Keratinocyte (primary cell): ENCODE data around the gene MAOB. TPM values are rescaled to one million over a fixed set of nuclear protein-coding genes. Genes with fewer than 3 reads are reported as not detected.

Source experiments
- DNase-seq: peaks from one replicate; pipeline ENCODE4 v3.0.0-alpha.2; 2011; ENCODE audit warnings: low read depth, missing footprints, low spot score
- FAIRE-seq: peaks from 2 replicates; lab custom pipeline; 2011; peaks lifted over from hg19 to GRCh38; lab: Jason Lieb, UNC
- H2AFZ ChIP-seq: 2 replicates; pipeline ENCODE4 v1.6.0; 2012; ENCODE audit warnings: low read length, control low read depth, inconsistent platforms; ENCODE audit not compliant: control insufficient read depth
- H3K27ac ChIP-seq: 2 replicates; pipeline ENCODE4 v1.5.1; 2011; ENCODE audit warnings: low read length; ENCODE audit not compliant: control insufficient read depth, insufficient read depth
- H3K27me3 ChIP-seq: 3 replicates; pipeline ENCODE4 v1.6.0; 2011; ENCODE audit warnings: low read length; ENCODE audit not compliant: control insufficient read depth, insufficient read depth; ENCODE audit errors: extremely low read depth
- H3K36me3 ChIP-seq, 2 experiments: 2 replicates in 1 of 2; 3 replicates in 1 of 2; pipeline ENCODE4 v1.5.1; 2011; ENCODE audit warnings: low read length in 2 of 2, mild to moderate bottlenecking in 1 of 2; ENCODE audit not compliant: control insufficient read depth in 2 of 2, insufficient read depth in 2 of 2; ENCODE audit errors: extremely low read depth in 1 of 2
- H3K4me1 ChIP-seq: 3 replicates; pipeline ENCODE4 v1.5.1; 2011; ENCODE audit warnings: low read length; ENCODE audit not compliant: control insufficient read depth, insufficient read depth; ENCODE audit errors: extremely low read depth
- H3K4me2 ChIP-seq: 3 replicates; pipeline ENCODE4 v1.6.0; 2011; ENCODE audit warnings: low read depth, low read length; ENCODE audit not compliant: control insufficient read depth, insufficient read depth; ENCODE audit errors: extremely low read depth
- H3K4me3 ChIP-seq, 3 experiments: fragments of 200-600 bp in 1 of 3; sonication (generic) in 1 of 3; 2 replicates in 2 of 3; 3 replicates in 1 of 3; pipeline ENCODE4 v1.5.1; 2011 to 2016; ENCODE audit warnings: low read length in 3 of 3, mild to moderate bottlenecking in 3 of 3, control low read depth in 2 of 3, inconsistent platforms in 1 of 3, low read depth in 1 of 3, mixed read lengths in 1 of 3, mixed run types in 1 of 3, moderate library complexity in 1 of 3; ENCODE audit not compliant: control insufficient read depth in 2 of 3, insufficient read depth in 2 of 3; ENCODE audit errors: extremely low read depth in 1 of 3
- H3K79me2 ChIP-seq: 2 replicates; pipeline ENCODE4 v1.6.0; 2012; ENCODE audit warnings: low read length; ENCODE audit not compliant: control insufficient read depth, insufficient read depth
- H3K9ac ChIP-seq: 3 replicates; pipeline ENCODE4 v1.6.0; 2011; ENCODE audit warnings: low read length; ENCODE audit not compliant: control insufficient read depth, insufficient read depth; ENCODE audit errors: extremely low read depth
- H3K9me1 ChIP-seq: 3 replicates; pipeline ENCODE4 v1.6.0; 2011; ENCODE audit warnings: low read length; ENCODE audit not compliant: control insufficient read depth, insufficient read depth; ENCODE audit errors: extremely low read depth
- H3K9me3 ChIP-seq: 2 replicates; pipeline ENCODE4 v1.5.1; 2012; ENCODE audit warnings: low read depth, low read length; ENCODE audit not compliant: control insufficient read depth
- H4K20me1 ChIP-seq: 3 replicates; pipeline ENCODE4 v1.6.0; 2011; ENCODE audit warnings: low read length; ENCODE audit not compliant: control insufficient read depth, insufficient read depth; ENCODE audit errors: extremely low read depth
- EZH2 ChIP-seq: IDR thresholded peaks from one replicate; pipeline ENCODE4 v1.6.1; 2012; ENCODE audit warnings: inconsistent platforms, mild to moderate bottlenecking, low read length, moderate library complexity
- dilution Hi-C: fragments of 300-500 bp; cut with MboI; formaldehyde crosslinking; loops from one replicate; pipeline ENCODE4 v1.7.0; 2020; ENCODE audit warnings: low sequenced_read_pairs; ENCODE audit not compliant: extremely low pct_ligation_motif_present
- polyA plus RNA-seq, 5 experiments: library from polyadenylated mRNA; depleted of rRNA in 3 of 5; stranded (reverse) in 3 of 5; stranded (forward) in 1 of 5; unstranded in 1 of 5; fragments of >200 nt; gene quantifications; 1 replicate in 1 of 5; 2 replicates in 3 of 5; 3 replicates in 1 of 5; pipeline versions ENCODE4 v1.2.1 to v1.2.3, GENCODE V29; 2011 to 2012; ENCODE audit warnings: missing spikeins in 2 of 5, low read depth in 1 of 5, low replicate concordance in 1 of 5
- TF ChIP-seq, protein P1 (sequence below), 3 experiments: IDR thresholded peaks in 1 of 3; conservative IDR thresholded peaks in 1 of 3; optimal IDR thresholded peaks in 1 of 3; 2 replicates in 2 of 3; 3 replicates in 1 of 3; pipeline versions ENCODE3 to v1.5.1; 2011; ENCODE audit warnings: low read length in 3 of 3, mild to moderate bottlenecking in 3 of 3, moderate library complexity in 2 of 3, control low read depth in 1 of 3, inconsistent platforms in 1 of 3; ENCODE audit not compliant: insufficient read depth in 2 of 3; ENCODE audit errors: extremely low read depth in 1 of 3

Gene MAOB
- polyA plus RNA-seq, 1 donor (not counting 4 experiments of a cell fraction or from before 2014, with no cell fraction given) = 0.24 TPM

DNA sequence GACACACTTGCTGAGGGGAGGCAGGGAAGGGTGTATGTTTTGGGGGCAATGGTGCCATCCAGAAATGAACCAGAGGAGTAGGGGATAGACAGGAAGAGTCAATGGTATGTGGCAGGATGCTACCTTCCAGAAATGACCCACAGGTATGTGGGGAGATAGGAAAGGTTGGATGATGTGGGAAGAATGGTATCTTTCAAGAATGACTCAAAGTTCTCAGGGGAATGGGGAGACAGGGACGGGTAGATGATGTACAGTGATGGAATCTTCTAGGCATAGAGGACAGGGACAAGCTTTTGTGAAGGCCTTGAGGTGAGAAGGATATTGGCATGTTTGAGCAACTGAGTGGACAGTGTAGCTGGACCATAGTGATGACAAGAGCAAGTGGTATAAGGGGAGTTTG lies 161.3 kb downstream of the MAOB start:
- DNase-seq (no peak), FAIRE-seq (peak; percentile 32)
- dilution Hi-C loops = no loop called here
- Histone ChIP-seq H3K4me3 (no peak overlapping the region), H3K36me3 (no peaks in the 10 kb centered on the region), H3K27me3 (no peaks in the 10 kb centered on the region), H4K20me1 (no peaks in the 10 kb centered on the region), H3K9me3 (peaks cover 2% of the 10 kb centered on the region), H3K27ac (no peak overlapping the region), H2AFZ (no peak overlapping the region), H3K79me2 (no peaks in the 10 kb centered on the region), H3K4me1 (peaks cover 35% of the 10 kb centered on the region), H3K4me2 (no peak overlapping the region), H3K9me1 (no peaks in the 10 kb centered on the region), H3K9ac (no peak overlapping the region)
- TF ChIP-seq EZH2 = no peak
- TF ChIP-seq, protein P1, sequence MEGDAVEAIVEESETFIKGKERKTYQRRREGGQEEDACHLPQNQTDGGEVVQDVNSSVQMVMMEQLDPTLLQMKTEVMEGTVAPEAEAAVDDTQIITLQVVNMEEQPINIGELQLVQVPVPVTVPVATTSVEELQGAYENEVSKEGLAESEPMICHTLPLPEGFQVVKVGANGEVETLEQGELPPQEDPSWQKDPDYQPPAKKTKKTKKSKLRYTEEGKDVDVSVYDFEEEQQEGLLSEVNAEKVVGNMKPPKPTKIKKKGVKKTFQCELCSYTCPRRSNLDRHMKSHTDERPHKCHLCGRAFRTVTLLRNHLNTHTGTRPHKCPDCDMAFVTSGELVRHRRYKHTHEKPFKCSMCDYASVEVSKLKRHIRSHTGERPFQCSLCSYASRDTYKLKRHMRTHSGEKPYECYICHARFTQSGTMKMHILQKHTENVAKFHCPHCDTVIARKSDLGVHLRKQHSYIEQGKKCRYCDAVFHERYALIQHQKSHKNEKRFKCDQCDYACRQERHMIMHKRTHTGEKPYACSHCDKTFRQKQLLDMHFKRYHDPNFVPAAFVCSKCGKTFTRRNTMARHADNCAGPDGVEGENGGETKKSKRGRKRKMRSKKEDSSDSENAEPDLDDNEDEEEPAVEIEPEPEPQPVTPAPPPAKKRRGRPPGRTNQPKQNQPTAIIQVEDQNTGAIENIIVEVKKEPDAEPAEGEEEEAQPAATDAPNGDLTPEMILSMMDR (optimal IDR thresholded peaks at IDR 0.05 in 1 of 3, IDR thresholded peaks at IDR 0.05 in 1 of 3, conservative IDR thresholded peaks at IDR 0.05 in 1 of 3; ENCODE audit: extremely low read depth in 1 of 3, insufficient read depth in 2 of 3, low read length in 3 of 3) = no peak

DNA sequence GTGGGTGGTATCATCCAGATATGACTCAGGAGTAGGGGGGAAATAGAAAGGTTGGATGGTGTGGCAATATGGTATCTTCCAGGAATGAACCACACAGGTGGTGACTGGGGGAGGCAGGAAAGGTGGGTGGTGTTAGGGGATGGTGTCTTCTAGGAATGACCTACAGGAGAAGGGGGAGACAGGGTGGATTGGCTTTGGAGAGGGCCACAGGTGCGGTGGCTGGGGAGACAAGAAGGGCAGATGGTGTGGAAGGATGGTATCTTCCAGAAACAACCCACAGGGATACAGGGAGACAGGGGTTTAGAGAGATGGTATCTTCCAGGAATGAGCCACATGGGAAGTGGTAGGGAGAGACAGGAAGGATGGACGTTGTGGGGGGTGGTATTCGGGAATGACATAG lies 162.2 kb downstream of the MAOB start:
- Histone ChIP-seq H3K9me1 (no peaks in the 10 kb centered on the region), H3K27me3 (no peaks in the 10 kb centered on the region), H3K79me2 (no peaks in the 10 kb centered on the region), H3K4me2 (no peak overlapping the region), H2AFZ (no peak overlapping the region), H3K4me1 (peaks cover 35% of the 10 kb centered on the region), H3K9ac (no peak overlapping the region), H3K9me3 (peaks cover 2% of the 10 kb centered on the region), H3K4me3 (no peak overlapping the region), H3K36me3 (no peaks in the 10 kb centered on the region), H4K20me1 (no peaks in the 10 kb centered on the region), H3K27ac (no peak overlapping the region)
- FAIRE-seq (no peak), DNase-seq (no peak)
- dilution Hi-C loops = no loop called here
- TF ChIP-seq, protein P1 (optimal IDR thresholded peaks at IDR 0.05 in 1 of 3, IDR thresholded peaks at IDR 0.05 in 1 of 3, conservative IDR thresholded peaks at IDR 0.05 in 1 of 3; ENCODE audit: extremely low read depth in 1 of 3, insufficient read depth in 2 of 3, low read length in 3 of 3) = no peak
- no peak for TF ChIP-seq EZH2
